ENCODE results near the gene CCND3. TPM values are rescaled to one million over a fixed set of nuclear protein-coding genes. Genes with fewer than 3 reads are reported as not detected.

The CCND3 gene
- total and polyA plus RNA-seq, 10 of the 15 experiments (the other 5 are each of a cell fraction or from before 2014, with no cell fraction given) = 6.0 to 86.4 (median 31.5) TPM

DNA sequence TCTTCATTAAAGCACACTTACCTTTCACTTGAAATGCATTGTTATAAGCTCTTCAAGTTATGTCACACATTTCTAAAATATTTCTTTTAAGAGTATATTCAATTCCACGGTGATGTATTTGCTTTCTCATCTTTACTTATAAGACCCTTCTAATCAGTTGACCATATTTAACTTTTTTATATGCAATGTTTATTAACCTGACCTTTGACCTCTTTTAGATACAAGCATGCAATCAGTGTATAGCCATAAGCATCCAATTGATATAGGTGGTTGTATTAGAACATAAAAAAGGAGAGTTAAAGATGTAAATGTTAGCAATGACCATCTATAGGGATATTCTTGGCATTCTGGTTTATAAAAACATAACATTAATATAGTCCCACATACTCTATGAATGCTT is 55.7 kb downstream of the CCND3 start:
- intact Hi-C loops (cut with micrococcal nuclease; ENCODE audit: unreplicated experiment) (no loop called here), in situ Hi-C loops (cut with MboI) (no loop called here)
- Histone ChIP-seq H3K27me3 (replicated peaks in 1 of 2; ENCODE audit: control insufficient read depth in 2 of 2, insufficient read depth in 2 of 2, low read length in 1 of 2) (no peaks in the 10 kb centered on the region), H4K20me1 (ENCODE audit: control insufficient read depth, insufficient read depth) (no peaks in the 10 kb centered on the region), H3K4me3 (no peak overlapping the region), H3K4me1 (ENCODE audit: control insufficient read depth, insufficient read depth, low read length) (no peaks in the 10 kb centered on the region), H3K9me3 (replicated peaks; ENCODE audit: control insufficient read depth, insufficient read depth, low read length) (no peaks in the 10 kb centered on the region), H3K36me3 (ENCODE audit: control insufficient read depth in 2 of 2, insufficient read depth in 2 of 2, low read length in 1 of 2) (no peaks in the 10 kb centered on the region), H2AFZ (ENCODE audit: control insufficient read depth, low read depth, low read length) (no peak overlapping the region), H3K27ac (ENCODE audit: control insufficient read depth, insufficient read depth) (no peak overlapping the region), H3K9ac (ENCODE audit: control insufficient read depth, insufficient read depth, low read length) (no peak overlapping the region), H3K79me2 (ENCODE audit: control insufficient read depth, insufficient read depth, low read length) (no peaks in the 10 kb centered on the region), H3K4me2 (ENCODE audit: control insufficient read depth, insufficient read depth) (no peak overlapping the region)
- ChIA-PET POLR2A (no interaction called here), CTCF (no interaction called here), RAD21 (ENCODE audit: unreplicated experiment) (interaction anchor here (1.0 kb wide), 1 partner anchor 35 kb away, joined by 3 read pairs; the partner anchor contains the start of genes BYSL and MED20), SMC1A (ENCODE audit: uncharacterized antibody, unreplicated experiment) (interaction anchor here (0.7 to 1.0 kb wide), 2 partner anchors 10 to 807 kb away, joined by 3 read pairs; no protein-coding TSS in a partner anchor)
- TF ChIP-seq E4F1 (IDR thresholded peaks at IDR 0.05; ENCODE audit: borderline replicate concordance, partially characterized antibody) (no peak), RUNX3 (IDR thresholded peaks at IDR 0.05; ENCODE audit: low read length) (no peak), SPI1 (IDR thresholded peaks at IDR 0.05; ENCODE audit: borderline replicate concordance, insufficient read depth, low read depth, low read length) (no peak), FOXM1 (IDR thresholded peaks at IDR 0.05; ENCODE audit: low read depth, low read length) (no peak), NR2F1 (conservative IDR thresholded peaks at IDR 0.05) (peak; percentile 38; the same call in 1 of the 2 replicates)
- WGBS (ENCODE audit: insufficient coverage, insufficient replicate concordance, low lambda C conversion rate, missing lambda C conversion rate) = 96% methylated on average over 1 of the region's 1 CpG
- no peak for FAIRE-seq
- BruUV-seq (replicated peaks) = no TSS peak
- DNase-seq (ENCODE audit: low read depth, low spot score) = no peak
- ATAC-seq = no peak

DNA sequence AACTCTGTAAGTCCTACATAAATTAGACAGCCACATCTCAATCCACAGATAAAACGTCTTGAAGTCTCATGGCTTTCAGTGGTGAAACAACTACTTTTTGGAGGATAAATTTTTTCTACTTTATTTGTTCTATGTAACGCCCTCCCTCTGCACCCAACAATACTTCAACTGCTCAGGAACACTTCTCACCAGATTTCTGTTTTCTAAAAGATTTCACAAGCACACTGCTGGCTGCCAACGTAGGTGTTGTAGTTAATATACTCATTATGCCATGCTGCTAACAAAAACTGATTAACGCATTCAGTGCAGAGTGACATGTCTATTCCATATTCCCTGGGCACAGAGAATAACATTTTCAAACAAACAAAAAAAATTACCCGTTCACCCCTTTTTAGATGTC is 56.7 kb downstream of the CCND3 start:
- H3K9me3 ChIP-seq (replicated peaks; ENCODE audit: control insufficient read depth, insufficient read depth, low read length) = no peaks in the 10 kb centered on the region
- TF ChIP-seq RCOR1 (conservative IDR thresholded peaks at IDR 0.05; ENCODE audit: low read depth, low read length) (no peak), STAT3 (IDR thresholded peaks at IDR 0.05; ENCODE audit: low read depth, low read length) (no peak), POU2F2 (IDR thresholded peaks at IDR 0.05; ENCODE audit: borderline replicate concordance, low read depth, low read length) (no peak), E2F4 (IDR thresholded peaks at IDR 0.05; ENCODE audit: low read depth, low read length) (no peak), ZNF687 (IDR thresholded peaks at IDR 0.05) (no peak)

More for the DNA sequence above, 56.7 kb downstream of the CCND3 start:
- no peak for ATAC-seq
- Histone ChIP-seq H3K27me3 (replicated peaks in 1 of 2; ENCODE audit: control insufficient read depth in 2 of 2, insufficient read depth in 2 of 2, low read length in 1 of 2) (no peaks in the 10 kb centered on the region), H2AFZ (ENCODE audit: control insufficient read depth, low read depth, low read length) (no peak overlapping the region), H3K36me3 (ENCODE audit: control insufficient read depth in 2 of 2, insufficient read depth in 2 of 2, low read length in 1 of 2) (no peaks in the 10 kb centered on the region), H4K20me1 (ENCODE audit: control insufficient read depth, insufficient read depth) (no peaks in the 10 kb centered on the region), H3K4me2 (ENCODE audit: control insufficient read depth, insufficient read depth) (no peak overlapping the region), H3K9ac (ENCODE audit: control insufficient read depth, insufficient read depth, low read length) (no peak overlapping the region), H3K27ac (ENCODE audit: control insufficient read depth, insufficient read depth) (no peak overlapping the region), H3K4me3 (no peak overlapping the region), H3K79me2 (ENCODE audit: control insufficient read depth, insufficient read depth, low read length) (no peaks in the 10 kb centered on the region), H3K4me1 (ENCODE audit: control insufficient read depth, insufficient read depth, low read length) (no peaks in the 10 kb centered on the region)
- SMC1A ChIA-PET (ENCODE audit: uncharacterized antibody, unreplicated experiment) = no interaction called here
- in situ Hi-C loops (cut with MboI) (no loop called here), intact Hi-C loops (cut with micrococcal nuclease; ENCODE audit: unreplicated experiment) (no loop called here)
- POLR2A ChIA-PET = no interaction called here
- FAIRE-seq = no peak
- DNase-seq (ENCODE audit: low read depth, low spot score) = no peak
- CTCF ChIA-PET = no interaction called here
- RAD21 ChIA-PET (ENCODE audit: unreplicated experiment) = interaction anchor here (1.0 kb wide), 1 partner anchor 36 kb away, joined by 3 read pairs; the partner anchor contains the start of genes BYSL and MED20
- WGBS (ENCODE audit: insufficient coverage, insufficient replicate concordance, low lambda C conversion rate, missing lambda C conversion rate) = 90% methylated on average over 5 of the region's 5 CpGs
- no TSS peak for BruUV-seq (replicated peaks)

All from GM12878 (cell line).